Central memory CD8-positive, alpha-beta T cell (primary cell): ENCODE results near the gene RPUSD1.

Source experiments
- ATAC-seq: fragments of 150-1000 bp; cut with Tn5 transposase; replicated peaks from 2 replicates; pipeline ENCODE4 v1.10.0; 2022; ENCODE audit warnings: mild to moderate bottlenecking, moderate FRiP score, moderate number of reproducible peaks; ENCODE audit not compliant: poor library complexity, severe bottlenecking; ENCODE audit errors: extremely low read depth
- DNase-seq, 2 donors: peaks; one replicate each; pipeline ENCODE4 v3.0.0; 2021; ENCODE audit warnings: low spot score in 2 of 2
- H3K27ac Mint-ChIP-seq: one replicate; pipeline ENCODE4 v1.8.0; 2022; ENCODE audit warnings: low read depth, mild to moderate bottlenecking, moderate library complexity, mixed read lengths
- H3K27me3 Mint-ChIP-seq: one replicate; pipeline ENCODE4 v1.8.0; 2022; ENCODE audit warnings: mixed read lengths
- H3K36me3 Mint-ChIP-seq: one replicate; pipeline ENCODE4 v1.8.0; 2022; ENCODE audit warnings: mild to moderate bottlenecking, moderate library complexity, mixed read lengths; ENCODE audit not compliant: insufficient read depth
- H3K4me1 Mint-ChIP-seq: one replicate; pipeline ENCODE4 v1.8.0; 2022; ENCODE audit warnings: mixed read lengths
- H3K4me3 Mint-ChIP-seq: one replicate; pipeline ENCODE4 v1.8.0; 2022; ENCODE audit warnings: mild to moderate bottlenecking, moderate library complexity, mixed read lengths
- H3K9me3 Mint-ChIP-seq: one replicate; pipeline ENCODE4 v1.8.0; 2022; ENCODE audit warnings: mixed read lengths

Gene RPUSD1

GRCh38 chr16:792221-792995 is 4.2 kb upstream of the RPUSD1 start:
- Mint-ChIP-seq H3K27me3 (no peaks in the 10 kb centered on the region), H3K4me1 (peaks cover 7% of the 10 kb centered on the region), H3K36me3 (peaks cover 9% of the 10 kb centered on the region), H3K9me3 (no peaks in the 10 kb centered on the region), H3K27ac (no peak overlapping the region), H3K4me3 (no peak overlapping the region)
- DNase-seq (no peak), ATAC-seq (no peak)

GRCh38 chr16:791131-791530 is 3.0 kb upstream of the RPUSD1 start:
- no peaks in the 10 kb centered on the region for H3K27me3 Mint-ChIP-seq
- H3K36me3 Mint-ChIP-seq: peaks cover 10% of the 10 kb centered on the region
- H3K27ac Mint-ChIP-seq: no peak overlapping the region
- DNase-seq: no peak
- H3K4me1 Mint-ChIP-seq: peaks cover 15% of the 10 kb centered on the region
- H3K4me3 Mint-ChIP-seq: no peak overlapping the region
- ATAC-seq: no peak
- H3K9me3 Mint-ChIP-seq: no peaks in the 10 kb centered on the region

GRCh38 chr16:790086-790485 is 1.9 kb upstream of the RPUSD1 start:
- H3K27me3 Mint-ChIP-seq: no peaks in the 10 kb centered on the region
- no peak for DNase-seq
- H3K36me3 Mint-ChIP-seq: peaks cover 11% of the 10 kb centered on the region
- no peaks in the 10 kb centered on the region for H3K9me3 Mint-ChIP-seq
- no peak for ATAC-seq
- H3K4me1 Mint-ChIP-seq: peaks cover 18% of the 10 kb centered on the region
- H3K4me3 Mint-ChIP-seq: peak overlapping the region; percentile 61
- H3K27ac Mint-ChIP-seq: peak overlapping the region; percentile 25

GRCh38 chr16:789191-789850 is 1.1 kb upstream of the RPUSD1 start:
- DNase-seq (no peak), ATAC-seq (no peak)
- H3K4me1 Mint-ChIP-seq: peaks cover 21% of the 10 kb centered on the region
- peak overlapping the region; percentile 61 for H3K4me3 Mint-ChIP-seq
- peaks cover 11% of the 10 kb centered on the region for H3K36me3 Mint-ChIP-seq
- no peak overlapping the region for H3K27ac Mint-ChIP-seq
- no peaks in the 10 kb centered on the region for H3K27me3 Mint-ChIP-seq
- H3K9me3 Mint-ChIP-seq: no peaks in the 10 kb centered on the region

DNA sequence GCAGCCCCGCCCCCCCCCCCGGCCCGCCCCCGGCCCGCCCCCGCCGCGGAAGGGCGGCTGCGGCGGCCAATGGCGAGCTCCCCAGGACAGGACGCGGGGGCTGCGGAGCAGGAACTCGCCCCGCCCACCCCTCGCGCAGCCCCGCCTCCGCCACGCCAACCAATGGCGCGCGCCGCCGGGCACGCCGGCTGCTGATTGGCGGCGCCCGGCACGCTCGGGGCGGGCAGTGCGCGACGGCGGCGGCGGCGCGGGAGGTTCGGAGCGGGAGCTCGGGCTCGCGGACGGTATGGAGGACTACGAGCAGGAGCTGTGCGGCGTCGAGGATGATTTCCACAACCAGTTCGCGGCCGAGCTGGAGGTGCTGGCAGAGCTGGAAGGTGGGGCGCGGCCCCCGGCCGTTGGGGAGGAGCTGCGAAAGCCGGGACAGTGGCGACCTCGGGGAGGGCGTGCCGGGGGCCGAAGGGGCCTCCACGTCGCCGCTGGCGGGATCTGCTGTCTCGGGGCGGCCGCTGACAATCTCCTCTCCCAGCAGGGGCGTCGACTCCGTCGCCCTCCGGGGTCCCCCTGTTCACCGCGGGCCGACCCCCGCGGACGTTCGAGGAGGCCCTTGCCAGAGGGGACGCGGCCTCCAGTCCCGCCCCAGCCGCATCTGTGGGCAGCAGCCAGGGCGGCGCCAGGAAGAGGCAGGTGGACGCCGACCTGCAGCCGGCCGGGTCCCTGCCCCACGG is 382 bp upstream of the RPUSD1 start, which contains the start of gene CHTF18:
CHTF18 (plus strand) TSS at position 222 of the 728 bp plus-strand sequence; CDS start at position 287, 65 bp downstream.
- ATAC-seq (peak; percentile 96), DNase-seq (peak; percentile 83 to 93)
- no peaks in the 10 kb centered on the region for H3K9me3 Mint-ChIP-seq
- peaks cover 21% of the 10 kb centered on the region for H3K4me1 Mint-ChIP-seq
- peak within 1 kb of the TSS; percentile 80 for H3K4me3 Mint-ChIP-seq
- no peaks in the 10 kb centered on the region for H3K27me3 Mint-ChIP-seq
- H3K27ac Mint-ChIP-seq: no peak within 1 kb of the TSS
- peaks cover 11% of the 10 kb centered on the region for H3K36me3 Mint-ChIP-seq

DNA sequence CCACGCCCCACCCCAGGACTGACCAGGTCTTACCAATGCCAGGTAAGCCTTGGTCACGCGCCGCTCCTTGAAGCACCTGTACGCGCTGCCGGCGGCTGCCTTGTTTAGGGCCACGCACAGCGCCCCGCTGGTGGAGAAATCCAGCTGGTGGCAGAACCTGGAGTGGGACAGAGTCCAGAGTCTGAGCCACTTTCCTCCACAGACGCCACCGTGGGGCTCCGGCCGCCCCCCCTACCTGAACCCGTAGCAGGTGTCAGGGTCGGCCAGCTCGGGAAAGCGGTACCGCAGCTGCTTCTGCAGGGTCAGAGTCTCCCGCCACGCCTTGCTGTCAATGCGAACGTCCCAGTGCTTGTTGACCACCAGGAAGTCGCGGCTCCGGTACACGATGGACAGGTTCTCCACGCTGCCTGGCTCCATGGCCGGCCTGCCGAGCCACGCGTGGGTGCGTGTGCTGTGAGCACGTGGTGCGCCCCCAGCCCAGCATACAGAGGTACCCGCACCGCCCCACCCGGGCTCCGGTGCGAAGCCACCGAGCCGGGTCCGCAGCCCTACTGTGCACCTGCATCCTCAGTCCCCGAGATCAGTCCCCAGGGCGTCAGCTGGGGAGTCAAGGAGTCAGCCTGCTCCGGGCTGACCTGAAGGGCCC is 737 bp downstream of the RPUSD1 start:
- Mint-ChIP-seq H3K36me3 (peaks cover 11% of the 10 kb centered on the region), H3K27ac (no peak overlapping the region), H3K27me3 (no peaks in the 10 kb centered on the region), H3K4me1 (peaks cover 21% of the 10 kb centered on the region), H3K9me3 (no peaks in the 10 kb centered on the region), H3K4me3 (peak overlapping the region; percentile 80)
- ATAC-seq (no peak), DNase-seq (no peak)

DNA sequence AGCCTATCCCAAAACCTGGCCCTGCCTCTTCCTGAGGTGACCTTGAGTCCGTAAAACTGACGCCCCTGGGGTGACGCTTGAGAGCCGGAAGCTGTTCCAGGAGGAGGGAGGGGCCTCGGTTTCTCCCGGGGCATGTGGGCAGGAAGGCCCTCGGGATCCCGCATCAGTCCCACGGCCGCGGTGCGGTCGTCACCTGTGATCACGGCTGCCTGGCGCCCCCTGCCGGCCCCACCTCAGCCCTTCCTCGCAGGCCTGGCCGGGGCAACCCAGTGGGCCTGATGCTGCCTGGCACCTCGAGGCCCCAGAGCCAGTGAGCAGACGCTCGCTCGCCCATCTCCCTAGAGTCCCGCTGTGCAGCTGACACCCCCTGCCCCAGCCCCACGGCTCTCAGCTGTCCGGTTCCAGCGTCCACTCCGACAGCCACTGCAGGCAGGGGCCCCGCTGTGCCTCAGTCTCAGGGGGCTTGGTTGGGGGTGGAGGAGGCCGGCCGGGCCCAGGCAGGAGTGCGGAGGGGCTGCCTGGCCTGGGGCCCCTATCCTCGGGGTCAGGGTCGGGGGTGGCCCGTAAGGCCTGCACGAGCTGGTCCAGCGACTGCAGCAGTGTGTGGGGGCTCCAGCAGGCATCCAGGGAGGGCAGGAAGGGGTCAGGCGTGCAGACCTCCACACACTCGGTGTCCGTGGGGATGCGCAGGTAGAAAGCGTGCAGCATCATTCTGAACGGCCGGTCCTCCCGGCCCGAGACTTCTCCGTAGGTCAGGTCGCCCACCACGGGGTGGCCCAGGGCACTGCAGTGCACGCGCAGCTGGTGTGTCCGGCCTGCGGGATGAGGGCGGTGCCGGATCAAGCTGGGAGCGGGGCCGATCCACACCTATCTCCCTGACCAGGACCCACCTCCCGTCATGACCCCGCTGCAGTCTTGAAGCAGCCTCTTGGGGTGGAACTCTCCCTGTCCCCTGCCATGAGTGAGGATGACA is 2.3 kb downstream of the RPUSD1 start:
- peak; percentile 53 to 70 for DNase-seq
- Mint-ChIP-seq H3K27me3 (no peaks in the 10 kb centered on the region), H3K9me3 (no peaks in the 10 kb centered on the region), H3K4me3 (peak overlapping the region; percentile 80), H3K27ac (no peak overlapping the region), H3K4me1 (peaks cover 14% of the 10 kb centered on the region), H3K36me3 (peaks cover 9% of the 10 kb centered on the region)
- ATAC-seq: no peak

DNA sequence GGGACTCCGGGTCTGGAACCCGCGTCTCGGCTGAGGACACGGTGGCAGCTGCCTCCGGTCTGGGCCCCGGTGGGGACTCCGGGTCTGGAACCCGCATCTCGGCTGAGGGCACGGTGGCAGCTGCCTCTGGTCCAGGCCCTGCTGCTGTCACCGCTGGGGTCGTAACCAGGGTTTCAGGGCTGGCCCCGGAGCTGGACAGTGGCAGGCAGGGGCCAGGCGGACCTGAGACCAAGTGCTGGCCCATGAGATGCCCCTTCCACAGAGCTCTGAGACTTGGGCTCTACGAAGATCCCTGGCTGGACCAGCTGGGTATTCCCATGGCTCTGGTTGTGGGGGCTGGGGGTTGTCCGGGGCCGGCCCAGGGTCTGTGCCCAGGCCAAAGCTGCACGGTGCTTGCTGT is 3.8 kb downstream of the RPUSD1 start:
- H3K4me1 Mint-ChIP-seq: peaks cover 14% of the 10 kb centered on the region
- H3K9me3 Mint-ChIP-seq: no peaks in the 10 kb centered on the region
- ATAC-seq (no peak), DNase-seq (no peak)
- peaks cover 9% of the 10 kb centered on the region for H3K36me3 Mint-ChIP-seq
- H3K27ac Mint-ChIP-seq: no peak overlapping the region
- no peak overlapping the region for H3K4me3 Mint-ChIP-seq
- H3K27me3 Mint-ChIP-seq: peaks cover 7% of the 10 kb centered on the region

GRCh38 chr16:783404-784161 is 4.6 kb downstream of the RPUSD1 start:
- H3K4me3 Mint-ChIP-seq: no peak overlapping the region
- no peaks in the 10 kb centered on the region for H3K9me3 Mint-ChIP-seq
- H3K27ac Mint-ChIP-seq: no peak overlapping the region
- H3K36me3 Mint-ChIP-seq: peaks cover 9% of the 10 kb centered on the region
- peaks cover 14% of the 10 kb centered on the region for H3K4me1 Mint-ChIP-seq
- no peak for ATAC-seq
- H3K27me3 Mint-ChIP-seq: peaks cover 7% of the 10 kb centered on the region
- DNase-seq: no peak

- Mint-ChIP-seq H3K36me3 (peaks cover 9% of the 10 kb centered on the region), H3K9me3 (no peaks in the 10 kb centered on the region), H3K4me1 (peaks cover 14% of the 10 kb centered on the region), H3K4me3 (no peak overlapping the region), H3K27ac (no peak overlapping the region), H3K27me3 (peaks cover 7% of the 10 kb centered on the region)
- DNase-seq (no peak), ATAC-seq (no peak)
Observed at GRCh38 chr16:782766-783403, 5.3 kb downstream of the RPUSD1 start.

GRCh38 chr16:782258-782657 is 5.9 kb downstream of the RPUSD1 start:
- Mint-ChIP-seq H3K4me1 (peaks cover 14% of the 10 kb centered on the region), H3K36me3 (peaks cover 4% of the 10 kb centered on the region), H3K9me3 (no peaks in the 10 kb centered on the region), H3K27ac (no peak overlapping the region), H3K27me3 (peaks cover 7% of the 10 kb centered on the region), H3K4me3 (no peak overlapping the region)
- no peak for DNase-seq
- ATAC-seq: no peak
